Right renal pelvis (tissue), 4 donors: ENCODE data around the gene SRGN. TPM values are rescaled to one million over a fixed set of nuclear protein-coding genes. Genes with fewer than 3 reads are reported as not detected.
A peak's percentile ranks its signal among the peaks of the same experiment; 100 is the strongest.

ENCODE experiments used
- DNase-seq, 4 donors: peaks; one replicate each; pipeline ENCODE4 v3.0.0-alpha.2; 2013; ENCODE audit warnings: low read depth in 4 of 4, low spot score in 3 of 4, missing footprints in 1 of 4
- polyA plus RNA-seq, 4 donors: library from polyadenylated mRNA; unstranded; fragments of 120-200 nt; gene quantifications; one replicate each; pipeline ENCODE4 v1.2.1, GENCODE V29; 2013; ENCODE audit not compliant: insufficient read length in 4 of 4

The SRGN gene
- polyA plus RNA-seq, 4 donors: 16.0 to 26.1 (median 22.1) TPM

DNA sequence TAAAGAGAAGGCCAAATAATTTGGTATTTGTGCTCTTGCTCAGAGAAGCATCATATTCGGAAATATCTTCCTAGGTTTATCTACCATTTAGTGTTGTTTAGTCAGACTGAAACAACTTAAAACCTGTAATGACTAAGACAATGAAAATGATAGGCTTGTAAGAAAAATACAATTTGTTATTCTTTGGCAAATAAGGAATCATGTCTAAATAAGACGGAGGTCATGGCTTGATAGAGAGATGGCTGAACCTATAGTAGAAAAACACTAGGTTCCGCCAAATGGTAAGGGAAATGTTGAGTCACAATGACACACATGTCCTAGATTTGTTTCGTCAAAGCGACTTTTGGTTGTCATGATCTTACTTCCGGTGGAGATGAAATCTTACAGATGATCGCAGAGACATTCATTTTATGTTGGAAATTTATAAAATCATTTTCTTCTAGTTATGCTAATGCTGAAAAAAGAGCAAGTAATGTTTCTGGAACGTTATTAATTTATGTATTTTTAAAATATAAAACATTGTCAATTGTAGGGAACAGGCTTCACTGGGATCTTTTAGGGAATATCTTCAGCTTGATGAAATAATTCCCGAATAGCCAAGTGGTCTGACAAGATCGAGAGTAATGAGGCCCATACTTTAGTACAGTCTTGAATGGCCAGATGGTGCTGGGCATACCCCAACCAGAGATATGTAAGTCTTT lies 1.0 kb downstream of the SRGN start:
- DNase-seq: no peak

DNA sequence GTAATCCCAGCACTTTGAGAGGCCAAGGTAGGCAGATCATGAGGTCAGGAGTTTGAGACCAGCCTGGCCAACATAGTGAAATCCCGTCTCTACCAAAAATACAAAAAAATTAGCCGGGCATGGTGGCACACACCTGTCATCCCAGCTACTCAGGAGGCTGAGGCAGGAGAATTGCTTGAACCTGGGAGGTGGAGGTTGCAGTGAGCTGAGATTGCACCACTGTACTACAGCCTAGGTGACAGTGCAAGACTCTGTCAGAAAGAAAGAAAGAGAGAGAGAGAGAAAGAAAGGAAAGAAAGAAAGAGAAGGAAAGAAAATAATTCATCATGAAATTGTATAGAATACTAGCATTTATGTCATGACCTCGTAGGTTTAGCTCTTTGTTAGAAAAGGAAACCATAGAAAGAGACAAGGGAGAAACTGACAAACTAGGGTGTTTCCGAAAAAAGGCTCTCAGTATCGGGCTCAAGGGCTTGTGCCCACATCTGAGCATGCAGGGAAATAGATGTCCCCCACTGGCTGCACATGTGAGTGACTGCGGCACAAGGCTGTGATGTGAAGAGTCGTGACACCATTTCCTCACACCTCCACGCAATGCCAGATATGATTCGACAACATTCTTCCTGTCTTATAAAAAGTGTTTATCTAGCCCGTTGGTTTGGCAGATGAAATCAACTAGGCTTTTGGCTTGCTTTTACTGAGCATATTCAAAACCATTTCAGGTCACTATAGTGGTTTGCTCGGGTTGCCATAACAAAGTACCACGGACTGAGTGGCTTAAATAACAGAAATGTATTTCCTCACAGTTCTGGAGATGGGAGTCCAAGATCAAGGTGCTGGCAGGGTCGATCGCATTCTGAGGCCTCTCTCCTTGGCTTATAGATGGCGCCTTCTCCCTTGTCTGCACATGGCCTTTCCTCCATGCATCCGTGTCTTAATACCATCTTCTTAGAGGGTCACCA lies 2.0 kb downstream of the SRGN start:
- DNase-seq: no peak

DNA sequence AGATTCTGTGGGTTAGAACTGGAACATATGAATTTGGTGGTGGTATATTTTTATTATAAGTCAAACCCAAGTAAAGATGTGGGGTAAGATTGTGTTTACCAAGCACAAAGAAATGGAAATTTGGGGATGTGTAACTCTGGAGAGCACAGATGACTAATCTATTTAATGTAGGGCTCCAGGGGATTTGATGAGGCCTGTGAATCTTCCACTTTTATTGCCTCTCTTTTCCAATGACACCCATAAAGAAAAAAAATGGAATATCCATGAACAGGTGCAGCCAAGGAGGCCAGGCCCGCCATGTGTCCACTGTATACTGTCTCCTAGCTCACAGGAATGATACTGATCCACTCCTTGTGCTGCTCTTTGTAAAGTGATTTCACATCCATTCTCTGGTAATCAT lies 2.8 kb downstream of the SRGN start:
- DNase-seq: no peak

DNA sequence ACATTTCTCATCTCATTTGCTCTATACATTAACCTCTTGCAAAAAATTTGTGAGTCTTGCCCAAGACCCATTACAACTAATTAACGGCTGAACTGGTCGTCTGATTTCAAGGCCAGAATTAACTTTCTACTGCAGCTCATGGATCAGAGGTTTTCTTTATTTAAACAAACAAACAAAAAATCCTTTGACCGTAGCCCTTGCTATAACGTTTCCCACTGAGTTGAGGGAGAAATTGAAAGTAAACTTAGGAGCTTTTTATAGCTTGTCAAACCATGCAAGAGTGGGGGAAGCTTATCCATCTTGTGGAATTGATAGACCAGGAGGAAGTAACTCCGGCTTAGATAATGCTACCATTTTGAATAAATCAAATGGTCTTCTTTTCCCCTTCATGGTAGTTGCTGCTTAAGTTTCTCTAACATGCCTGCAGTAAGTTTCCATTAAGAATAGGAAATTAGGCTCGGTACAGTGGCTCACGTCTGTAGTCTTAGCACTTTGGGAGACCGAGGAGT lies 3.3 kb downstream of the SRGN start:
- DNase-seq: no peak

DNA sequence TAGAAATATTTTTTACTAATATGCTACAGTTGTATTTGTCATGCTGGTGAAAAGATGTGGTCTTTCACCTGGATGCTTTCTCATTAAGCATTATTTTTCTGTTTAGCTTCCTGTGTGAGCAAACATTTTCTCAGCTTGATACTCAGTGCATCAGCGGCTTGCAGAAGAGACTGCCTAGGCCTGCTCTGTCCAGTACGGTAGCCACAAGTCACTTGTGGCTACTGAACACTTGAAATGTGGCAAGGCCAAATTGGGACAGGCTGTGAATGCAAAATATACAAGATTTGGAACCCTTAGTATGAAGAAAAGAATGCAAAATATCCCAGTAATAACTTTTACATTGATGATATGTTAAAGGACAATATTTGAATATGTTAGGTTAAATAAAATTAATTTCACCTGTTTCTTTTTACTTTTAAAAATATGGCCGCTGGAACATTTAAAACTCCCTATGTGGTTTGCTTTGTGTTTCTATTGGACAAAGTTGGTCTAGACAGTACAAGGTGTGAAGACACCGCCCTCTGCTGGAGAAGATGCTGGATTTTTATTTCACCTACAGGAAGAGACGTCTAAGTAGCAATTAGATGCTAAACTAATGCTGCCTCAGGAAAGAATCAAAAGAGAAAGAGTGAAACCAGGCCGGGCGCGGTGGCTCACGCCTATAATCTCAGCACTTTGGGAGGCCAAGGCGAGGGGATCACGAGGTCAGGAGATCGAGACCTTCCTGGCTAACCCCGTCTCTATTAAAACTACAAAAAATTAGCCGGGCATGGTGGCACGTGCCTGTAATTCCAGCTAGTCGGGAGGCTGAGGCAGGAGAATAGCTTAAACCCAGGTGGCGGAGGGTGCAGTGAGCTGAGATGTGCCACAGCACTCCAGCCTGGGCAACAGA lies 5.3 kb downstream of the SRGN start:
- DNase-seq: peak; percentile 58 to 70 (median 68)

DNA sequence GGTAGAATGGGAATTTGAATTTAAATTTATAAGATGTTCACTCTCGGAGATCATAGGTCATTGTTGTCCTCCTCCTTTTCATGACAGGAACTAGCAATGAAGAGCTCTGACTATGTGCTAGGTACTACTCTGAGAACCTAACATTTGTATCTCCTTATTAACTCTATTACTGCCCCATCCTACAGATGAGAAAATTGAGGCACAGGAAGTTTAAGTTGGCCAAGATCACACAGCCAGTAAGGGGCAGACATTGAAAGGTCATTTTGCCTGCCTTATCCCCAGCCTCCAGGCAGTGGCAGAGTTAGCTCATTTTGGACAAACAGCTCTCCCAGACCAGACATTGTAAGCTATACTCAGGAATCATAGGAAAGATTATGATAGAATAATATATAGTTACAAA lies 6.0 kb downstream of the SRGN start:
- DNase-seq: no peak

DNA sequence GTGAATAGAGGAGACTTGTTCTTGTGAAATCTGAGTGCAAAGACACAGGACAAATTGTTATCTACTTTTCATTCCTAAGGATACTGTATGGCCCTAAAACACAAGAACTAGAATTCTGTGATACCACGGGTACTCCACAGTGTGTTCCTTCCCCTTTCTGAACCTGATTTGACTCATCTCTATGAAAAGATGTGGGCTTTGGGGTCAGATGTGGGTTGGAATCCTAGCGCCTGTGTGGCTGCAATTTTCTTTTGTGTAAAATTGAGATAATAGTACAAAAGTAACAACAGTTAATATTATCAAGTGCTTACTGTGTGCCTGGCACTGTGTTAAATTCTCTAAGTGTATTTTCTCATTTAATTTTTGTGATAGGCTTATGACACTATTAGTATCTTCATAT lies 8.1 kb downstream of the SRGN start:
- DNase-seq: no peak

DNA sequence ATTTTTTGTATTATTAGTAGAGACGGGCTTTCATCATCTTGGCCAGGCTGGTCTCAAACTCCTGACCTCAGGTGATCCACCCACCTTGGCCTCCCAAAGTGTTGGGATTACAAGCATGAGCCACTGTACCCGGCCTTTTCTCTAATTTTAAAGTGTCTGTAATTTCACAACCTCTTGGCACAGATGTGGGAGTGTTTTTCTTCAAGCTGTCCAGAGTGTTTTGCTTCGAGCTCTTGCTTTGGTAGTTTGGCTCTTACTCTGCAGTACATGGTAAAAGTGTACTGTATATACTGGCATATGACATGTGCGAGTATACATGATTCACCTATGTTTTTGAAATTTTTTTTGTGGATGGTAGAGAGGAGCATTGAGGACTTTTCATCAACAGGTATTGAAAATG lies 9.8 kb downstream of the SRGN start:
- no peak for DNase-seq

DNA sequence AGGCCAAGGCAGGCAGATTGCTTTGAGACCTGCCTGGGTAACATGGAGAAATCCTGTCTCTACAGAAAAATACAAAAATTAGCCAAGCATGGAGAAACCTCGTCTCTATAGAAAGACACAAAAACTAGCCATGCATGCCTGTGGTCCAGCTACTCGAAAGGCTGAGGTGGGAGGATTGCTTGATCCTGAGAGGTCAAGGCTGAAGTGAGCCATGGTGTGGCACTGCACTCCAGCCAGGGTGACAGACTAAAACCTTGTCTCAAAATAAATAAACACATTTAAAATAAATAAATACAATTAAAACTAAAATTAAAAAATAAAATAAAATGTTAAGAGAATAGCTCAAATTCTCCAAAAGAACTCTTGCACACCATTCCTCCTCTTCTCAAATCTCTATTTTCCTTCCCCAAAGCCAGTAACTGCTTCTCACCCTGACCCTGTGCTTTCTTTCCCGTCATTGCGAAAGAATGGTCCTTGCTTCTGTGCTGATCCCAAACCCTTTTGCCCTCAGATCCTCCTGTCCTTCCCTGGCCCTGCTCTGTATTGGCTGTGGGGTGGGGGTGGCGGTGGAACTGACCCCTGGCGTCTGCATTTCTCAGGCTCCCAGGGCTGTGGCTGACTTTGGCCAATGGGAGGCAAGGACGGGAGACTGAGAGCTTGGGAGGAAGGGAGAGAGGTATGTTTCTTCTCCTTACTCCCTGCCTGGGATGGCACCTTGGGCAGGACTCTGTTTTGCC lies 12.4 kb downstream of the SRGN start:
- no peak for DNase-seq

DNA sequence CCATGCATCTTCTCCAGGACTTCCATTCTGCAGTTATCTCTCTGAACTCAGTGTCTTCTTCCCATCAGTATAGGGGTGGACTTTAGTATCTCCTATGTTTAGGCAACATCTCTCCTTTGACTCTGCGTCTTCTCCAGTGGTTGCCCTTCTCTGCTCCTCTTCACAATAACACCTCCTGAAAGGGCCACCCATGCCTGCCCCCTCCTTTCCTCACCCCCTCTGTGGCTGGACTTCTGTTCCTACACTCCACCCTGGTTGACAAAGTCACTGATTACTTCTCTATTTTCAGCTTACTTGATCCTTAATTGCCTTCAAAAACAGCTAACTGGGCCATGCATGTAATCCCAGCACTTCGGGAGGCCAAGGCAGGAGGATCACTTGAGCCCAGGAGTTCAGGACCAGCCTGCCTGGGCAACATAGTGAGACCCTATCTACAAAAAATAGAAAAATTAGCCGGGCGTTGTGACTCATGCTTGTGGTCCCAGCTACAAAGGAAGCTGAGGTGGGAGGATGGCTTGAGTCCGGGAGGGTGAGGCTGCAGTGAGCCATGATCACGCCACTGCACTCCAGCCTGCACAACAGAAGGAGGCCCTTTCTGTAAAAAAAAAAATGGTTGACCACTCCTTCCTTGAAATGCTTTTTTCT lies 13.7 kb downstream of the SRGN start:
- DNase-seq: no peak

DNA sequence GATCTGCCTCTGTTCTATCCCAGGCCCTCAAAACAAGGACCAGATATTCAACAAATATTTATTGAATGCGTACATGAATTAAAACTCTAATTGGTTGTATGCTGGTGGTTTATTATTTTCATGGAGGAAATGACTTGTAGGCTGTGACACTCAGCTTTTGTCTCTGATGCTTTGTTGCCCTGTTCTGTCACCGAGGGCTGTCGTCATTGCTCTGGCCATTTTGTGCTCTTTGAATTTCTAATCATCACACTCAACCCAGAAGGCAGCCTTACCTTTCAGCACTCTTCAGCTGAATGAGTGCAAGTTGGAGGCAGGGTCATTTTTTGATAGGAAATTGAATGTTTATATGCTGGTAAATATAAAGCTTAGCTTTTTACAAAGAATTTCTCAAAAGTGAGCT lies 14.5 kb downstream of the SRGN start:
- no peak for DNase-seq

DNA sequence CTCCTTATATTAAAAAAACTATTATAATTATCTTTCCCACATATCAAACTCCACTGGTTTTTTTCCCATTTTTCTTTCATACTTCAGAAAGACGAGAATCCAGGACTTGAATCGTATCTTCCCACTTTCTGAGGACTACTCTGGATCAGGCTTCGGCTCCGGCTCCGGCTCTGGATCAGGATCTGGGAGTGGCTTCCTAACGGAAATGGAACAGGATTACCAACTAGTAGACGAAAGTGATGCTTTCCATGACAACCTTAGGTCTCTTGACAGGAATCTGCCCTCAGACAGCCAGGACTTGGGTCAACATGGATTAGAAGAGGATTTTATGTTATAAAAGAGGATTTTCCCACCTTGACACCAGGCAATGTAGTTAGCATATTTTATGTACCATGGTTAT lies 15.9 kb downstream of the SRGN start:
- DNase-seq: no peak

DNA sequence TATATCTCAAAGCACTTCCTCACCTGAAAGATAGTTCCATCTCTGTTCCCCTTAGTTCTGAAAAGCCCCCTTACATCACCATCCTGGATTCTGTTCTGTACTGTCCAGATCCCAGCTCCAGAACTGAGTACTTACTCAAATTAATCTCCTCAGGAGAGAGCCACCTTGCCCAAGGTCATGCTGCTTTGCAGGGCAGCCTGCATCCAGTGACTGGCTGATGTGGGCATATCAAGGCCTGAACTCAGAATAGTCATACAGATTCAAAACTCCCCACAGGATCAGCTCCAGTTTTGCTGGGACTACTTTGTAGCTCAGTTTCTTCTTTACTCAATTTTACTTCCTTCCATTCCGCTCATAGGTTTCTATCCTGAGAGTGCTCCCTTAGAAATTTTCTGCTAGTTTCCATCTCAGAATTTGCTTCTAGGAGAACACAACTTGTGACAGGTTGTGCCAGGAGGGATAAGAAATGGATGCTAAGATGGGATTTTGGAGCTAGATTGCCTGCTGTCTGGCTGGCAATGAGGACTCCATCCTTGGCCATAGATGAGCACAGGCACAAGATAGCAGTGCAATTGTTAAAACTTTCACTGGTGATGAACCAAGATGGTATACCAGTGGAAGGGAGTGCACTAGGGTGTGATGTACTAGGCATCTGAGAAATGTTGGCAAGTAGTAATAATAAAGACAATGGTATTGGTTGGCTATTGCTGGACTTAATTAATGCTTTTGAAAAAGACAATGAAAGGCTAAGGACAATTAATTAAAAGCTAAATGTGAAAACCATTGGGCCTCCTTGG lies 17.3 kb downstream of the SRGN start:
- DNase-seq: no peak

DNA sequence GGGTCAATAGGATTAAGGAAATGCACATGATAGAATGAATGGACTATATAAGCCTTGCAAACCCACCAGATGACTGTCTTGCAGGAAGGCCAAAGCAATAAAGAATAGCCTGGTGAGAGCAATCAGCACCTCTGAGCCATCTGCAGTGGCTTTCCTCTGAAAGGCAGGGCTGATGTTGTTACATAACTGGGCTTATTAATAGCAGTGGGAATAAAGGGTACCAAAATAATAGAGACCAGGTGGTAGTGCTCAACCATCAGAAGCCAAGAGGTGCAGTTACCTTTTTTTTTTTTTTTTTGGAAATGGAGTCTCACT lies 19.2 kb downstream of the SRGN start:
- DNase-seq: no peak

DNA sequence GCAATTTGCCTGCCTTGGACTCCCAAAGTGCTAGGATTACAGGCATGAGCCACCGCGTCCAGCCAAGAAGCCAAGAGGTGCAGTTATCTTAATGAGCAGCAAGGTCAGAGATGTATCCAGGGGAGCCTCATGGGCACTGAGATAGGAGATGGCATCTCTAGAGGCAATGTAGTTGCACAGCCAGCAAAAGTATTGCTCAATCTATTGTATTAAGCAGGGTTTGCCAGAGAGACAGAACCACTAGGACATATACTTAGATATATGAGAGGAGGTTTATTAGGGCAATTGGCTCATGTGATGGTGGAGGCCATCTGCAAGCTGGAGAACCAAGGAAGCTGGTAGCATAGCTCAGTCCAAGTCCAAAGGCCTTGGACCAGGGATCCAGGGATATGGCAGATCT lies 19.8 kb downstream of the SRGN start:
- DNase-seq: no peak

DNA sequence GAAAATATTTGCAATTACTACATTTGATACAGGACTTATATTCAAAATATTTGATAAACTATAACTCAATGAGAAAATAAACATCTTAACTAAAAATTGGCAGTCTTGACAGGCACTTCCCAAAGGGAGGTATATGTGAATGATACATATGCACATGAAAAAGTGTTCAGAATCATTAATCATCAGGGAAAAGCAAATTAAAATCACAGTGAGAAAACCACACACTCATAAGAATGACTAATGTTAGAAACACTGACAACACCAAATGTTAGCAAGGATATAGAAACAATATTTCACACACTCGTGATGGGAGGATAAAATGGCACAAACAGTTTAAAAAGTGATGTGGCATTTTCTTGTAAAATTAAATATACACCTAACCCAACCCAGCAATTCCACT lies 32.0 kb downstream of the SRGN start:
- DNase-seq: no peak

DNA sequence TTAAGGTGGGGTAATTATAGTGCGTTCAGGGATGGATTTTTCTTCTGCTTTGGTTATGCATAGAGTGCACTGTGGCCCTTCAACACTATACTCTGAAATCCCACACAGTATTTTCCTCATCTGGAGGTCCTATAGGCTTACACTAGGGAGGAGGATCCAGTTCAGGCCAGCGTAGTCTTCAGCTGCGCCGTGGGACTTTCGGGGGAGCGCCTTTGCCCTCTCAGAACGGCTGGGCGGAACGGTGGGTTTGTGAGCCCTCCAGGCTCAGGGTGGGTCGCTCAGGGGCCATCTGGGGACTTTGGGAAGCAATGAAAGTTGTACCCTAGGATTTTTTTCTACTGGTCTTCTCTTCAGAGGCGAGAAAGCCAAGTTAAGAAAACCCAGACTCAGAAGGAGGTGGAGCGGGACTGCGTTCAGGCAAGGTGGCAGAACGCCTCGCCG lies 35.4 kb downstream of the SRGN start:
- peak in 2 of 4 donors; percentile 53 to 65 for DNase-seq

DNA sequence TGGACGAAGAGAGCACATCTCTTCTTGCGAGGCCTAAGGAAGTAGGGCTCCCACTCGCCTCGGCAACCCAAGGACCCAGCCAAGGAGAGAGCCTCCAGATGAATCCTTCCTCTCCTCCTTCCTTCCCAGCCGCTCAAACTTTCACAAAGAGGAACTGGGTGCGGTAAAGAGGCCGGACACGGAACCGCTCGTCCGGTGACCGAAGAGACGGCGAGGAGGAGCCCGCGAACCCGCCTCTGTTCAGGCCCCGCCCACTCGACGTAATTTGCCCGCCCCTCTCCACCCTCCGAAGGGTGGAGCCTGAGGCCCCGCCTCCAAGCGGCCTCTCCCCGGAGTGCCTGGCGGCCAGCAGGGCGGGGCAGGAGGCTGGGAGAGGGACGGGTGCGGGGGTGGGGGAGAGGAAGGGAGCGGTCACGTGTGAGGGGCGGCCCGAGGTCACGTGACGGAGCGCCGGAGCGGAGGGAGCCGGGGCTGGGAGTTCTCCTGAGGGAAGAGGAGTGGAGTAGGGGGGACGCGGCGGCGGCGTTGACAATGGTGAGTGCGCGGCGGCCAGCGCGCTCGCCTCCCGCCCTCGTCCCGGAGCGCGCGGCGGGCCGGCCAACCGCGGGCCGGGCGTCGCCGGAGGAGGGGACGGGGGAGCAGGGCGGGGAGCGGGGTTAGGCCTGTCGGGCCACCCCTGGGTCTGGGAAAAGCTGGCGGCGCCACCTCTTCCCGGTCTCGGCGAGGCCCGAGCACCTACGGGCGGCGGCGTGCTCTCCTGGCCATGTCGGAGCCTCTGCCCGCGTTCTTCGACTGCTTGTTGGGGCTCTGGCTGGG lies 36.1 kb downstream of the SRGN start, which contains the start of gene VPS26A:
VPS26A (plus strand) TSS at position 432 of the 816 bp plus-strand sequence; CDS start at position 532, 100 bp downstream.
- peak; percentile 97 to 99 (median 98) for DNase-seq
